CD1c-positive myeloid dendritic cell (primary cell): ENCODE data around the gene SPATS2.

Experiments
- DNase-seq: peaks from one replicate; pipeline ENCODE4 v3.0.0-alpha.2; 2016; ENCODE audit errors: extremely low spot score

The SPATS2 gene

GRCh38 chr12:49540229-49541139 is 173.2 kb downstream of the SPATS2 start:
- DNase-seq: no peak

DNA sequence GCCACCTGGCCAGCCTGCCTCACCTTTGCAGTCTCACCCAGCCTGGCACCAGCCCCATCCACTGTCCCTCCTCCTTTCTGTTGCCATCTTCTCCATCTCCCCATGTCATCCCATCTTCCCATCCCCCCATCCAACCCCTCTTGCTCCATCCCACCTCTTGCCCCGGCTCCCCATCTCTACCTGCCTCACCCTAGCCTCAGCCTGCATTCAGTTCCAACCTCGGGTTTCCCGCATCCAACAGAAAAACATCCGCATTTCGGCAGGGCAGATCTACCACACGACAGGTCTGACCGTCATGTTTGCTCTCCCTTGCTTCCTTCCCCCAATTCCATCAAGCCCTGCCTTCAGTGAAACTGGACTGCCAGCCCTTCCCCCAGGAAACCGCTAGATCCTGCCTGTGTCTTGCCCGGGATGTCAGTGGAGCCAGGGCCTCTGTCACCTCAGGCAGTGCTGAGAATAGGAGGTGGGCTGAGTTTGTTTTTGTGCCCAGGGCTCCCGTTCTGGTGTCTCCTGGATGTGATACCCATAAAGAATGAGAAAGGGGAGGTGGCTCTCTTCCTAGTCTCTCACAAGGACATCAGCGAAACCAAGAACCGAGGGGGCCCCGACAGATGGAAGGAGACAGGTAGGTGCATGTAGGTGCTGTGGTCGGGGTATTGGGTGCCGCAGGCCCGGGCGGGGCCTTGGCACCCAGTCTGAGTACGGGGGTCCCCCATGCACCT is 174.0 kb downstream of the SPATS2 start:
- DNase-seq: no peak

GRCh38 chr12:49541911-49542505 is 174.7 kb downstream of the SPATS2 start:
- DNase-seq: no peak

- DNase-seq: no peak
These were observed 175.4 kb downstream of the SPATS2 start for GRCh38 chr12:49542592-49543160.

DNA sequence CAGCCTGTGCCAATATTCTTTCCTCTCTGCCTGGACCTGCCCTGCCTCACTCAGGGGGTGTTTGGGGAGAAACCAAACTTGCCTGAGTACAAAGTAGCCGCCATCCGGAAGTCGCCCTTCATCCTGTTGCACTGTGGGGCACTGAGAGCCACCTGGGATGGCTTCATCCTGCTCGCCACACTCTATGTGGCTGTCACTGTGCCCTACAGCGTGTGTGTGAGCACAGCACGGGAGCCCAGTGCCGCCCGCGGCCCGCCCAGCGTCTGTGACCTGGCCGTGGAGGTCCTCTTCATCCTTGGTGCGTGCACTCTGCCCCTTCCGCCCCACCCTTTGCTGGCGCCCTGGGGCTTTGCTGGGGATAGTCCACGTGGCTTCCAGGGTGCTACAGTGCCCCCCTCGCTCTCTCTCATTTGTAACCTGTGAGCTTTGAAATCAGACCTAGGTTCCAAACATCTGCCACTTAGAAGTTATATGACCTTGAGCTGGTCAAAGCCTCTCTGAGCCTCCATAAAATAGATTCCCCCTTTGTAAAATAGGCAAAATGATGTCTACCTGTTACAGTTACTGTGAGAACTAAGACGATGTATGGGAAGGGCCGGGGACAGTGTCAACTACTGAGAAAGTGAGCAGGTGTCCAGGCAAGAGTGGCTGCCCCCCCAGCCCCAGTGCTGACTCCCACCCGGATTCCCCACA is 176.1 kb downstream of the SPATS2 start:
- no peak for DNase-seq

DNA sequence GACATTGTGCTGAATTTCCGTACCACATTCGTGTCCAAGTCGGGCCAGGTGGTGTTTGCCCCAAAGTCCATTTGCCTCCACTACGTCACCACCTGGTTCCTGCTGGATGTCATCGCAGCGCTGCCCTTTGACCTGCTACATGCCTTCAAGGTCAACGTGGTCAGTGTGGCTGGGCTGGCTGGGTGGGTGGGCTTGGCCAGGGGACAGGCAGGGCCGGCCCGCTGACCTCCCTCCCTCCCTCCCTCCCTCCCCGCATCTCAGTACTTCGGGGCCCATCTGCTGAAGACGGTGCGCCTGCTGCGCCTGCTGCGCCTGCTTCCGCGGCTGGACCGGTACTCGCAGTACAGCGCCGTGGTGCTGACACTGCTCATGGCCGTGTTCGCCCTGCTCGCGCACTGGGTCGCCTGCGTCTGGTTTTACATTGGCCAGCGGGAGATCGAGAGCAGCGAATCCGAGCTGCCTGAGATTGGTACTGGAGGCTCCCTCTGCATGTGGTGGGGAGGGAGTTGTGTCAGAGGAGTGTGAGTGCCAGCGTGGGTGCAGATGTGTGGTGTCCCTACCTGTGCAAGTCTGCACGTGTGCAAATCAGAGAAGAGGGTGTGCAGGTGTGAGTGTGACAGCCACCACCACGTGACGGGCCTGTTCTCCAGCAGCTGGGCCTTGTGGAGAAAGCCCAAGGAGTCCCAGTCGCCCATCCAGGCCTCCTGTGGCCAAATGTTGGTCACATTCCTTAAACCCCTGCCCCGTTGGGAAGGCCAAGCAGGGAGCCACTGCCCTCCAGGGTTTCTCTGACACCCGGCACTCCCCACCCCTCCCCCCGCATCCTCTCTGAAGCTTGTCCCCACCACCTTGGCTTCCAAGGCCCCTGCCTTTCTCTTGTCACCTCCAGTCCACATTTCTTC is 176.9 kb downstream of the SPATS2 start:
- no peak for DNase-seq

- no peak for DNase-seq
These were observed 178.6 kb downstream of the SPATS2 start for GRCh38 chr12:49545815-49546214.

DNA sequence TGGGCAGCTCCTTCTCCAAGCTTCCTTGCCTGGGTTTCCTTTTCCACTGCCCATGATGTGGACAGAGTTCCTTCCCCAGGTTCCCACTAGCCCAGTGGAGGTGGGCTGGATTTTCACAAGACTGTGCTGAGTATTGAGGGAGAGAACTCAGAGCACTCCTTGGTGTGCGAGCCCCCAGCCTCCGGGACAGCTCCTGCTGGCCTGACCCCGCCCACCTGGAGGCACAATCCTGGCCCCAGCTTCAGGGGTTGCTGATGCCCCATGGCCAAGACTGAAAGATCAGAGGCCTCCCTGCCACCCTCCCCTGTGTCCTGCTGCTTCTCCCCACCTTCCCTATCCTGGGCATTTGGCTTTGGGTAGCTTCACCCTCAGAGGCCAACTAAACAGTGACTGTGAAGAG is 179.2 kb downstream of the SPATS2 start:
- DNase-seq: no peak

GRCh38 chr12:49547090-49547690 is 179.9 kb downstream of the SPATS2 start:
- no peak for DNase-seq

GRCh38 chr12:49548481-49548821 is 181.2 kb downstream of the SPATS2 start:
- DNase-seq: no peak

GRCh38 chr12:49548822-49549648 is 181.8 kb downstream of the SPATS2 start:
- peak; percentile 61 for DNase-seq

DNA sequence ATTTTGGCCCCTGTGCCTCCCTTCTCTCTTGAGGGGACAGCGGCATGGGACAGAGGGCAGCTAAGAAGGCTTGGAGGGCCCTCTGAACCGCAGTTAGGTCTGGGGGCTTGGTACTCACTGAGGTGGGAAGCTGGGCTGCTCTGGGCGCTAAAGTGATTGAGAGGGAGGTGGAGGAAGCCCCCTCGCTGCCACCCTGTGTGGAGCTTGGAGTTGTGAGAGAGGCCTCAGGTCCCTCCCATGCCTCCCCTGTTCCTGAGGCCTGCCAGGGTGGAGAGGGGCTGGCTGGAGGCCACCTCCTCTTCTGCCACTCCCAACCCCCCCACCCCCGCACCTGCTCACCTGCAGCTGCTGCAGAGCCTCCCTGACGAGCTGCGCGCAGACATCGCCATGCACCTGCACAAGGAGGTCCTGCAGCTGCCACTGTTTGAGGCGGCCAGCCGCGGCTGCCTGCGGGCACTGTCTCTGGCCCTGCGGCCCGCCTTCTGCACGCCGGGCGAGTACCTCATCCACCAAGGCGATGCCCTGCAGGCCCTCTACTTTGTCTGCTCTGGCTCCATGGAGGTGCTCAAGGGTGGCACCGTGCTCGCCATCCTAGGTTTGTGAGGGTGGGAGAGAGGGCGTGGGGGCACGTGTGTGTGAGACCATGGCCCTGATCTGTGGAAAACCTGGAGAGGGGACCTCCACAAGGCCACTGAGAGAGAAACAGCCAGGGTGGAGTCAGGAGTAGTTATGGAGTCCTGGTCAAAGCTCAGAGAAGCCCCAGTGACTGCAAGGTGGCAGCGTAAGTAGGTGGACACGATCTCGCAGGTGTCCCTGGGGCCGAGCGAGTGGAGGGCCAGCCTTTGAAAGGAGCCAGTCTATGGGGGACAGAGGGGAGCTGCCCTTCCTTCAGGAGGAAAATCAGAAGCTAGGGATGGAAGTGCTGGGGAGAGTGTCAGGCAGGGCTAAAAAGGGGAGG is 182.8 kb downstream of the SPATS2 start:
- DNase-seq: no peak

DNA sequence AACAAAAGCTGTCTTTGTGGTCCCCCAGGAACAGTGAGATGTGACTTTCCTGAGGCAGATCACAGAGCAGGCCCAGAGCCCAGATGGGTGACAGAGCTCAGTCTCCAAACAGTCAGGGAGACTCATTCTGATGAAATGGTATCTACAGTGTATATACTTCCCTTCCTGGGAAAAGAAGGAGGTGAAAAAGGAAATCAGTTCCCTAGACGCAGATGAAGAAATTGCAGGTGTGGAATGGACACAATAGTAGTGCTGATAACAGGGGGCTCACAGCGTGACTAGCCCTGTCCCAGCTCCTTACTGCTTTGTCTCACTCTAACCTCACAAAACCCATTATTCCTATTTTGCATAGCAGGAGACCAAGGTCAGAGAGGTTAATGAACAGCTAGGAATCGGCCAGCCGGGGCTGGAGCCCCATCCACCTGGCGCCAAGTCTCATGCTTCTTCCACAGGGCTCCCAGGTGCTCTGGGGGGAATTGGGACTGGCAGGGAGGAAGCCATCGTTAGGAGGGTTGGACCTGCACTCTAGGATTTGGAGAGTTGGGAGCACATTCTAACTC is 183.5 kb downstream of the SPATS2 start:
- no peak for DNase-seq

DNA sequence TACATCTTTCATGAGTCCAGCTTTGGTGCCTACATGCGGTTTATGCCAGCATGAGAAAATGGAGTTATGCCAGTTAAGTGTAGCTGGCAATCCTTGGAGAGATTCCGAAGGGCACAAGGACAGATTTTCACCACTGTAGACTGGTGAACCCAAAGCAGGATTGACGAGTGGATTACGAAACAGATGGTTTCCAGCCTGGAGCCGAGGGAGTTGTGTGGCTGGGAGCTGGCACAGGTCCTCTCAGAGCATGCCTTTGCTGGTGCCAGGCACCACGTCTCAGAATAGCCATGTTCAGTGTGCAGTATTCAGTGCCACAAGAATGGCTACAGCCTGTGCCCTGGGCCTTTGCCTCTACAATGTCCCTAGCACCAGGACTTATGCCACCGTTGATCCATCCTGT is 184.8 kb downstream of the SPATS2 start:
- DNase-seq: no peak

- no peak for DNase-seq
These were observed 185.2 kb downstream of the SPATS2 start for GRCh38 chr12:49552425-49552824.

DNA sequence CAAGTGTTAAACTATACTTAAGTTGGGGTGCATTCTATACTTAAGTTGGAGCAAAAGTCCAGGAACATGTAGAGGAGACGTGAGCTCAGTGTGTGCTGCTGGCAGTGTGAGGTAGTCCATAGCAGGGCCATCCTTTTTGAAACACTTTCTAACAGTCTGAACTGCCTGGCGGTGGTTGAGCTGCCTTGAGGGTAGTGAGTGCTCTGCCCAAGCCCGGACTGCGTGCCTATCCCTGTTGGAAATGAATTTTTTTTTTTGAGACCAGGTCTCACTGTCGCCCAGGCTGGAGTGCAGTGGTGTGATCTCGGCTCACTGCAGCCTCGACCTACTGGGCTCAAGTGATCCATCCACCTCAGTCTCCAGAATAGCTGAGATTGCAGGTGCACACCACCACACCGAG is 185.6 kb downstream of the SPATS2 start:
- DNase-seq: no peak

DNA sequence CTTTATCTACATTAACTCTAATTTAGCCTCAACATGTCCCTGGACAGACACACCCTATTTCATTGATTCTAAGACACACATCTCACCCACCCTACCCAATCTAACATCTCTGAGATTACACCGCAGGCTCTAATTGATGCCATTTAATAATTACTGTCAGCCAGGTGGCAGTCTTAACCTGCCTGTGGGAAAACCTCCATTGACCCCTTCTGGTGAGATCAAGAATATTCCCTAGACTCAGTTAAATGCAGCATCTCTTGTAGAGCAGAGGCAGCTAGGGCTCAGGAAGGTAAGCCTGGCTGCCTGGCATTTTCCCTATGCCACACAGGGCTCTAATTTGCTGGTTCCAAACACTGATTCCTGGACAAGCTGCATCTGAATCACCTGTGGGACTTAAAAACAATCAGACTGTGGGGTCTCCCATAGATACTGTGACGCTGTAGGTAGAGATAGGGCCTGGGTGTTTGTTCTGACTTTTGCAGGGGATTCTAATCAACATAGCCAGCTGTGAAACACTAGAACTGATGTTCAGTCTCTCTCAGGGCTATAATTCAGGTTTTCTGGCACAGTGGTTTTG is 186.3 kb downstream of the SPATS2 start:
- DNase-seq: peak; percentile 26

- no peak for DNase-seq
These were observed 187.0 kb downstream of the SPATS2 start for GRCh38 chr12:49554266-49554665.
